Measurements from ENCODE around the gene RICTOR. TPM values are rescaled to one million over a fixed set of nuclear protein-coding genes. Genes with fewer than 3 reads are reported as not detected.

Gene RICTOR
- total and polyA plus RNA-seq, 2 donors (not counting 3 experiments of a cell fraction or from before 2014, with no cell fraction given), result 9.2 to 38.0 TPM

DNA sequence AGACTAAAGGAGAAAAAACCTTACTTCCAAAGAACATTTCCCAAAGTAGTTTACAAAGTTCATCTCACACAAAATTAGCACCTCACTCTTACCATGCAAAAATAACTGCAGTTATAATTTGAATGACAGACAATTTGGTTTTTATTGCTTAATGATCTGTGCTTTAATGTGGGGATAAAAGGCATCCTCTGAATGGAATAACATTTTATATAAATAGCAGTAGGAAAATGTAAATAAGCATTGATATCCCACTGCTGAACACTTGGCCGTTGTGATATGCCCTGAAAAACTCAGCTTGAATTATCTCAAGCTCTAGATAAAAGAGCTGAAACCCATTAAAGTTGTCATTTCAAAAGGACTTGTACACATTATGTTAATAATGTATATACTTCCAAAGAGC lies 135.2 kb downstream of the RICTOR start:
- Histone ChIP-seq H3K4me2 (ENCODE audit: insufficient read depth, low read length) (no peak overlapping the region), H4K20me1 (replicated peaks; ENCODE audit: control insufficient read depth, extremely low read depth, insufficient read depth, low read length) (no peaks in the 10 kb centered on the region), H3K9ac (replicated peaks; ENCODE audit: extremely low read depth, insufficient read depth, low read length) (no peak overlapping the region), H3K36me3 (ENCODE audit: control insufficient read depth in 2 of 2, extremely low read depth in 1 of 2, insufficient read depth in 2 of 2, low read length in 2 of 2) (peaks cover 0 to 2% of the 10 kb centered on the region in 2 experiments), H3K27ac (ENCODE audit: insufficient read depth, low read depth, low read length) (no peak overlapping the region), H3K27me3 (ENCODE audit: control insufficient read depth in 2 of 2, insufficient read depth in 2 of 2, low read length in 2 of 2) (no peaks in the 10 kb centered on the region), H3K4me1 (ENCODE audit: control insufficient read depth, extremely low read depth, insufficient read depth, low read length) (no peaks in the 10 kb centered on the region), H3K9me3 (replicated peaks; ENCODE audit: control insufficient read depth, insufficient read depth, low read length) (no peaks in the 10 kb centered on the region), H3K4me3 (replicated peaks in 1 of 3; ENCODE audit: insufficient read depth in 1 of 3, low read depth in 1 of 3, low read length in 3 of 3) (no peak overlapping the region), H3K9me1 (replicated peaks; ENCODE audit: control insufficient read depth, extremely low read depth, insufficient read depth, low read length) (no peaks in the 10 kb centered on the region), H2AFZ (ENCODE audit: low read depth, low read length) (no peak overlapping the region), H3K79me2 (ENCODE audit: control insufficient read depth, insufficient read depth, low read length) (no peaks in the 10 kb centered on the region)
- no peak for DNase-seq (ENCODE audit: low read depth, low spot score)
- dilution Hi-C loops (cut with MboI; ENCODE audit: extremely low pct_ligation_motif_present, low sequenced_read_pairs), result no loop called here
- no TSS peak for BruUV-seq (replicated peaks)
- ChIA-PET CTCF (interaction anchor here (1.1 to 1.8 kb wide), 2 partner anchors 24 to 556 kb away, joined by 3 to 4 read pairs; no protein-coding TSS in a partner anchor), POLR2A (no interaction called here)
- TF ChIP-seq JUN (IDR thresholded peaks at IDR 0.05; ENCODE audit: borderline replicate concordance, insufficient read depth, insufficient read length, low read depth), result no peak
- TF ChIP-seq EZH2 (IDR thresholded peaks at IDR 0.05; ENCODE audit: borderline replicate concordance, low read depth, low read length, severe bottlenecking), result no peak
- TF ChIP-seq POLR2AphosphoS5 (IDR thresholded peaks at IDR 0.05; ENCODE audit: insufficient read depth, low read depth, low read length), result no peak
- TF ChIP-seq, protein P1, sequence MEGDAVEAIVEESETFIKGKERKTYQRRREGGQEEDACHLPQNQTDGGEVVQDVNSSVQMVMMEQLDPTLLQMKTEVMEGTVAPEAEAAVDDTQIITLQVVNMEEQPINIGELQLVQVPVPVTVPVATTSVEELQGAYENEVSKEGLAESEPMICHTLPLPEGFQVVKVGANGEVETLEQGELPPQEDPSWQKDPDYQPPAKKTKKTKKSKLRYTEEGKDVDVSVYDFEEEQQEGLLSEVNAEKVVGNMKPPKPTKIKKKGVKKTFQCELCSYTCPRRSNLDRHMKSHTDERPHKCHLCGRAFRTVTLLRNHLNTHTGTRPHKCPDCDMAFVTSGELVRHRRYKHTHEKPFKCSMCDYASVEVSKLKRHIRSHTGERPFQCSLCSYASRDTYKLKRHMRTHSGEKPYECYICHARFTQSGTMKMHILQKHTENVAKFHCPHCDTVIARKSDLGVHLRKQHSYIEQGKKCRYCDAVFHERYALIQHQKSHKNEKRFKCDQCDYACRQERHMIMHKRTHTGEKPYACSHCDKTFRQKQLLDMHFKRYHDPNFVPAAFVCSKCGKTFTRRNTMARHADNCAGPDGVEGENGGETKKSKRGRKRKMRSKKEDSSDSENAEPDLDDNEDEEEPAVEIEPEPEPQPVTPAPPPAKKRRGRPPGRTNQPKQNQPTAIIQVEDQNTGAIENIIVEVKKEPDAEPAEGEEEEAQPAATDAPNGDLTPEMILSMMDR (IDR thresholded peaks at IDR 0.05; ENCODE audit: extremely low read depth in 1 of 2, insufficient read depth in 1 of 2, low read depth in 1 of 2, low read length in 2 of 2), result no peak
- no peak for TF ChIP-seq MYC (IDR thresholded peaks at IDR 0.05; ENCODE audit: low read depth, low read length)
- TF ChIP-seq FOS (IDR thresholded peaks at IDR 0.05; ENCODE audit: borderline replicate concordance, insufficient read depth, low read length), result no peak
- no peak for TF ChIP-seq POLR2A (IDR thresholded peaks at IDR 0.05; ENCODE audit: low read depth, low read length)
- TF ChIP-seq GATA2 (IDR thresholded peaks at IDR 0.05; ENCODE audit: insufficient read depth, insufficient read length, low read depth, low read length), result no peak
- TF ChIP-seq, protein P2, sequence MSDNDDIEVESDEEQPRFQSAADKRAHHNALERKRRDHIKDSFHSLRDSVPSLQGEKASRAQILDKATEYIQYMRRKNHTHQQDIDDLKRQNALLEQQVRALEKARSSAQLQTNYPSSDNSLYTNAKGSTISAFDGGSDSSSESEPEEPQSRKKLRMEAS (IDR thresholded peaks at IDR 0.05; ENCODE audit: insufficient read depth, insufficient read length), result no peak
- no peak for FAIRE-seq
- intact Hi-C loops (cut with micrococcal nuclease), result no loop called here
